Measurements from ENCODE around the gene ADAMTSL3. TPM values are rescaled to one million over a fixed set of nuclear protein-coding genes. Genes with fewer than 3 reads are reported as not detected.
"Not testable (repeated sequence)": the region's sequence is repeated elsewhere in the genome, so short reads cannot be mapped to it uniquely, and the experiment has no call there.

The ADAMTSL3 gene
- total and polyA plus RNA-seq, 2 of the 4 experiments (the other 2 are of a cell fraction) = under 0.01 to 0.02 TPM

- Histone ChIP-seq H3K4ac (ENCODE audit: low read depth, low read length) (no peak overlapping the region), H3K4me1 (ENCODE audit: control insufficient read depth, insufficient read depth, low read length) (no peaks in the 10 kb centered on the region), H3K9ac (ENCODE audit: low read depth, low read length) (no peak overlapping the region), H3K14ac (replicated peaks; ENCODE audit: low read depth, low read length) (no peak overlapping the region), H3K36me3 (ENCODE audit: control insufficient read depth, insufficient read depth, low read length) (no peaks in the 10 kb centered on the region), H3K4me2 (ENCODE audit: low read depth, low read length) (no peak overlapping the region), H3K9me3 (ENCODE audit: control insufficient read depth, insufficient read depth, low read length) (peaks cover 2% of the 10 kb centered on the region; the same call in 1 of the 2 replicates), H4K8ac (ENCODE audit: low read depth in 2 of 2, low read length in 2 of 2) (no peak overlapping the region), H4K91ac (ENCODE audit: insufficient read depth, low read depth, low read length) (no peak overlapping the region), H2BK20ac (ENCODE audit: low read depth, low read length) (no peak overlapping the region), H3K27me3 (ENCODE audit: control insufficient read depth, insufficient read depth, low read length) (no peaks in the 10 kb centered on the region), H3K79me1 (ENCODE audit: low read depth in 1 of 2, low read length in 2 of 2) (no peaks in the 10 kb centered on the region), H2BK5ac (ENCODE audit: low read depth, low read length, poor library complexity, severe bottlenecking) (no peak overlapping the region), H3K56ac (ENCODE audit: extremely low read depth, insufficient read depth, low read length) (no peak overlapping the region), H3K18ac (ENCODE audit: low read depth, low read length) (no peak overlapping the region), H2BK120ac (ENCODE audit: low read depth, low read length) (no peak overlapping the region), H2AK5ac (ENCODE audit: low read depth, low read length) (no peak overlapping the region), H2AK9ac (replicated peaks; ENCODE audit: low read depth, low read length, poor library complexity) (no peak overlapping the region), H3K4me3 (ENCODE audit: insufficient read depth, low read depth, low read length) (no peak overlapping the region), H2AFZ (replicated peaks; ENCODE audit: low read length, poor library complexity) (no peak overlapping the region), H3K23ac (ENCODE audit: low read depth, low read length) (no peak overlapping the region), H3K9me1 (ENCODE audit: insufficient read depth, low read length) (no peaks in the 10 kb centered on the region), H4K5ac (ENCODE audit: low read depth, low read length) (no peak overlapping the region), H4K20me1 (ENCODE audit: insufficient read depth, low read length) (no peaks in the 10 kb centered on the region), H2BK15ac (ENCODE audit: low read depth, low read length) (no peak overlapping the region), H3K27ac (ENCODE audit: insufficient read depth, low read length) (no peak overlapping the region)
- DNase-seq = no peak
- ChIA-PET POLR2A (ENCODE audit: unreplicated experiment) (no interaction called here), CTCF (no interaction called here)
- BruUV-seq (replicated peaks) = no TSS peak
- WGBS, 2 experiments (ENCODE audit: extremely low coverage in 2 of 2, insufficient read length in 1 of 2) = no CpG with 5 or more reads among the region's 6 CpGs
- TF ChIP-seq USF2 (IDR thresholded peaks at IDR 0.05; ENCODE audit: low read depth, low read length) = no peak
- in situ Hi-C loops (cut with MboI; ENCODE audit: low sequenced_read_pairs) = loop anchor here (10.0 kb wide), 1 partner anchor 59 kb away; no protein-coding TSS in a partner anchor
- intact Hi-C loops (cut with micrococcal nuclease) = no loop called here
- no peak for ATAC-seq (ENCODE audit: low read depth)
- dilution Hi-C loops (cut with HindIII; ENCODE audit: low sequenced_read_pairs, unreplicated experiment) = no loop called here
Observed at GRCh38 chr15:83753872-83754493, 100.1 kb downstream of the ADAMTSL3 start.

- H4K91ac ChIP-seq (ENCODE audit: insufficient read depth, low read depth, low read length); H3K56ac ChIP-seq (ENCODE audit: extremely low read depth, insufficient read depth, low read length); H3K18ac ChIP-seq (ENCODE audit: low read depth, low read length); H4K5ac ChIP-seq (ENCODE audit: low read depth, low read length); intact Hi-C loops (cut with micrococcal nuclease); H3K9me1 ChIP-seq (ENCODE audit: insufficient read depth, low read length); dilution Hi-C loops (cut with HindIII; ENCODE audit: low sequenced_read_pairs, unreplicated experiment); H3K4ac ChIP-seq (ENCODE audit: low read depth, low read length); H4K20me1 ChIP-seq (ENCODE audit: insufficient read depth, low read length); H3K4me2 ChIP-seq (ENCODE audit: low read depth, low read length); H2BK20ac ChIP-seq (ENCODE audit: low read depth, low read length); POLR2A ChIA-PET (ENCODE audit: unreplicated experiment); H3K4me1 ChIP-seq (ENCODE audit: control insufficient read depth, insufficient read depth, low read length); H3K14ac ChIP-seq (replicated peaks; ENCODE audit: low read depth, low read length); H2AK9ac ChIP-seq (replicated peaks; ENCODE audit: low read depth, low read length, poor library complexity); H3K27ac ChIP-seq (ENCODE audit: insufficient read depth, low read length); H3K79me1 ChIP-seq (ENCODE audit: low read depth in 1 of 2, low read length in 2 of 2); H3K4me3 ChIP-seq (ENCODE audit: insufficient read depth, low read depth, low read length); H3K9ac ChIP-seq (ENCODE audit: low read depth, low read length); H3K23ac ChIP-seq (ENCODE audit: low read depth, low read length); DNase-seq; CTCF ChIA-PET; H2BK120ac ChIP-seq (ENCODE audit: low read depth, low read length); H2AFZ ChIP-seq (replicated peaks; ENCODE audit: low read length, poor library complexity); H2AK5ac ChIP-seq (ENCODE audit: low read depth, low read length); H2BK15ac ChIP-seq (ENCODE audit: low read depth, low read length); H3K27me3 ChIP-seq (ENCODE audit: control insufficient read depth, insufficient read depth, low read length); H4K8ac ChIP-seq (ENCODE audit: low read depth in 2 of 2, low read length in 2 of 2); H3K36me3 ChIP-seq (ENCODE audit: control insufficient read depth, insufficient read depth, low read length); BruUV-seq (replicated peaks); H2BK5ac ChIP-seq (ENCODE audit: low read depth, low read length, poor library complexity, severe bottlenecking); ATAC-seq (ENCODE audit: low read depth); H3K9me3 ChIP-seq (ENCODE audit: control insufficient read depth, insufficient read depth, low read length): not testable (repeated sequence)
- 100% methylated on average over 1 of the region's 1 CpG; no CpG with 5 or more reads in 1 of the 2 experiments for WGBS, 2 experiments (ENCODE audit: extremely low coverage in 2 of 2, insufficient read length in 1 of 2)
- in situ Hi-C loops (cut with MboI; ENCODE audit: low sequenced_read_pairs) = loop anchor here (10.0 kb wide), 1 partner anchor 62 kb away; no protein-coding TSS in a partner anchor
Observed at GRCh38 chr15:83757291-83757690, 103.4 kb downstream of the ADAMTSL3 start.
